Lower leg skin (tissue), 4 donors: ENCODE measurements around the gene ZC3H12C. TPM values are rescaled to one million over a fixed set of nuclear protein-coding genes. Genes with fewer than 3 reads are reported as not detected.

Source experiments
- DNase-seq, 2 donors: peaks; one replicate each; pipeline ENCODE4 v3.0.0-alpha.2; 2019; ENCODE audit warnings: low spot score in 2 of 2
- H3K4me3 ChIP-seq: fragments of 200-600 bp; sonication (generic); 2 replicates; pipeline ENCODE4 v1.5.1; 2017; ENCODE audit warnings: mild to moderate bottlenecking, low read depth; ENCODE audit not compliant: poor library complexity, severe bottlenecking
- POLR2A ChIP-seq, 2 donors: fragments of 450-650 bp; IDR thresholded peaks; one replicate each; pipeline ENCODE4 v1.6.1; 2016 to 2017; ENCODE audit warnings: antibody characterized with exemption in 2 of 2, mild to moderate bottlenecking in 1 of 2, moderate library complexity in 1 of 2
- WGBS, 2 donors: methylation state at CpG; one replicate each; pipeline ENCODE4 v1.1.5; 2018; 5-methylcytosine and 5-hydroxymethylcytosine counted together
- intact Hi-C: fragments of 100-400 bp; cut with DNase I; formaldehyde crosslinking; loops from one replicate; pipeline ENCODE4 v1.15.0; 2023; ENCODE audit warnings: low total_unique reads
- total RNA-seq, 4 donors: library from RNA; depleted of rRNA; stranded (reverse); fragments of >200 nt; gene quantifications; one replicate each; pipeline ENCODE4 v1.1.0, GENCODE V29; 2016
- TF ChIP-seq, protein P1 (sequence below), 3 donors: fragments of 450-650 bp; IDR thresholded peaks; one replicate each; pipeline ENCODE4 v1.5.1; 2016; ENCODE audit warnings: antibody characterized with exemption in 3 of 3, mild to moderate bottlenecking in 3 of 3, moderate library complexity in 2 of 3

ZC3H12C gene
- total RNA-seq, 4 donors from 2014 or later, result 13.7 to 22.6 (median 14.6) TPM

DNA sequence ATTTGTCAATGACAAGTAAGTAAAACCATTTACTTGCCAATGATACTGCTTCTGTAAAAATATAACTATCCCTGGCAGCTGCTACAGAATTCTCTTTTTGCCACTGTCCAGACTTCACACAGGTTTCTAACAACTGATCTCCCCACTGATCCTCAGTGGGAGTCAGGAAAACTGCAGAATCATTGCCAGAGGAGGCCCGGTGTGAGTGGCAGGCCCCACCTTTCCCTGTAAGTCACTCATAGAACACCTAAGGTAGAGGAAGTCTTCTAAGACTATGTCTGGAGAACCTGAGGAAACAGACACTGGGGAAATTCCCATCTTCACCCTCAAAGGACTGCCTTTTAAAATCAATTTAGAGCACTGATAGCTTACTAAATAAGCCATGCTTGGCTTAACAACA is 66.3 kb downstream of the ZC3H12C start:
- 89 to 93% methylated on average over 1 of the region's 1 CpG for WGBS, 2 donors
- H3K4me3 ChIP-seq, result no peak overlapping the region
- TF ChIP-seq, protein P1, sequence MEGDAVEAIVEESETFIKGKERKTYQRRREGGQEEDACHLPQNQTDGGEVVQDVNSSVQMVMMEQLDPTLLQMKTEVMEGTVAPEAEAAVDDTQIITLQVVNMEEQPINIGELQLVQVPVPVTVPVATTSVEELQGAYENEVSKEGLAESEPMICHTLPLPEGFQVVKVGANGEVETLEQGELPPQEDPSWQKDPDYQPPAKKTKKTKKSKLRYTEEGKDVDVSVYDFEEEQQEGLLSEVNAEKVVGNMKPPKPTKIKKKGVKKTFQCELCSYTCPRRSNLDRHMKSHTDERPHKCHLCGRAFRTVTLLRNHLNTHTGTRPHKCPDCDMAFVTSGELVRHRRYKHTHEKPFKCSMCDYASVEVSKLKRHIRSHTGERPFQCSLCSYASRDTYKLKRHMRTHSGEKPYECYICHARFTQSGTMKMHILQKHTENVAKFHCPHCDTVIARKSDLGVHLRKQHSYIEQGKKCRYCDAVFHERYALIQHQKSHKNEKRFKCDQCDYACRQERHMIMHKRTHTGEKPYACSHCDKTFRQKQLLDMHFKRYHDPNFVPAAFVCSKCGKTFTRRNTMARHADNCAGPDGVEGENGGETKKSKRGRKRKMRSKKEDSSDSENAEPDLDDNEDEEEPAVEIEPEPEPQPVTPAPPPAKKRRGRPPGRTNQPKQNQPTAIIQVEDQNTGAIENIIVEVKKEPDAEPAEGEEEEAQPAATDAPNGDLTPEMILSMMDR (IDR thresholded peaks at IDR 0.05), result no peak
- TF ChIP-seq POLR2A (IDR thresholded peaks at IDR 0.05), result no peak
- intact Hi-C loops, result no loop called here
- no peak for DNase-seq

- 92 to 95% methylated on average over 3 of the region's 3 CpGs for WGBS, 2 donors
- no peak overlapping the region for H3K4me3 ChIP-seq
- DNase-seq, result no peak
- intact Hi-C loops, result no loop called here
- TF ChIP-seq POLR2A (IDR thresholded peaks at IDR 0.05), result no peak
- TF ChIP-seq, protein P1 (IDR thresholded peaks at IDR 0.05), result no peak
These were observed 66.8 kb downstream of the ZC3H12C start for GRCh38 chr11:110160016-110160415.

GRCh38 chr11:110160437-110160836 is 67.2 kb downstream of the ZC3H12C start:
- TF ChIP-seq, protein P1 (IDR thresholded peaks at IDR 0.05), result no peak
- TF ChIP-seq POLR2A (IDR thresholded peaks at IDR 0.05), result no peak
- DNase-seq, result no peak
- no peak overlapping the region for H3K4me3 ChIP-seq
- WGBS, 2 donors, result 62 to 65% methylated on average over 2 of the region's 2 CpGs
- intact Hi-C loops, result no loop called here

DNA sequence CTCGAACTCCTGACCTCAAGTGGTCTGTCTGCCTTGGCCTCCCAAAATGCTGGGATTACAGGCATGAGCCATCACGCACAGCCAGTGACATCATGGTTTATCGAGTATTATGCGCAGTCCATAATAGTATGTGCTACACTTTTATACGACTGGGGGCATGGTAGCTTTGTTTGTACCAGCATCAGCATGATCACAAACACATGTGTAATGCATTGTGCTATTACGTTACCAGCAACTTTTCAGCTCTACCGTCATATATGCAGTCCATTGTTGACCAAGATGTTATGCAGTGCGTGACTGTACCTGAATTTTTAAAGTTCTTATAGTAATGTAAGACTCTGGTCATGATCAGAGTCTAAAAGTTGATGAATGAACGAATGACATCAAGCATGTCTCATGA is 67.9 kb downstream of the ZC3H12C start:
- TF ChIP-seq, protein P1 (IDR thresholded peaks at IDR 0.05), result no peak
- TF ChIP-seq POLR2A (IDR thresholded peaks at IDR 0.05), result no peak
- WGBS, 2 donors, result 93 to 95% methylated on average over 9 of the region's 9 CpGs
- H3K4me3 ChIP-seq, result no peak overlapping the region
- DNase-seq, result no peak
- intact Hi-C loops, result no loop called here

DNA sequence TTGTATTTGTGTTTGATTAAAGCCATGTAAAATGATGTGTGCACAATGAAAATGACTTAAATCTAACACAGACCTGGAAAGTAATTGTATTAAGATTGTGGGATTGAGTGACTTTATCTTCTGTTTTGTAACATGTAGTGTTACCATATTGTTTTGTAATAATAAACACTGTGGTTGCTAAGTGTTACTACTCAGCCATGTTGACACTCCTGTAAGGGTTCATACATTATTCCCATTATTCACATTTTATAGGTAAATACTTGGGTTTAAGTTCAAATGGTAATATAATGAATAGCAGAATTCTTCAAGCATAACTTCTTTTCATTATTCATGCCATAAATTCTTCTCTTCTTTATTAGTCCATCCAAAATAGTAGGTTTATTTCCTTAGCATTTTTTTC is 69.0 kb downstream of the ZC3H12C start:
- H3K4me3 ChIP-seq, result no peak overlapping the region
- intact Hi-C loops, result no loop called here
- DNase-seq, result no peak
- TF ChIP-seq, protein P1 (IDR thresholded peaks at IDR 0.05), result no peak
- TF ChIP-seq POLR2A (IDR thresholded peaks at IDR 0.05), result no peak
